GM18868 (cell line): ENCODE measurements around the gene MYO1D.
"Not testable (repeated sequence)": the region's sequence is repeated elsewhere in the genome, so short reads cannot be mapped to it uniquely, and the experiment has no call there.

Experiments
- ATAC-seq: cut with Tn5 transposase; IDR thresholded peaks from one replicate; pipeline ENCODE4 v1.9.1; 2021; ENCODE audit warnings: mild to moderate bottlenecking, moderate library complexity; ENCODE audit not compliant: unreplicated experiment

Gene MYO1D

DNA sequence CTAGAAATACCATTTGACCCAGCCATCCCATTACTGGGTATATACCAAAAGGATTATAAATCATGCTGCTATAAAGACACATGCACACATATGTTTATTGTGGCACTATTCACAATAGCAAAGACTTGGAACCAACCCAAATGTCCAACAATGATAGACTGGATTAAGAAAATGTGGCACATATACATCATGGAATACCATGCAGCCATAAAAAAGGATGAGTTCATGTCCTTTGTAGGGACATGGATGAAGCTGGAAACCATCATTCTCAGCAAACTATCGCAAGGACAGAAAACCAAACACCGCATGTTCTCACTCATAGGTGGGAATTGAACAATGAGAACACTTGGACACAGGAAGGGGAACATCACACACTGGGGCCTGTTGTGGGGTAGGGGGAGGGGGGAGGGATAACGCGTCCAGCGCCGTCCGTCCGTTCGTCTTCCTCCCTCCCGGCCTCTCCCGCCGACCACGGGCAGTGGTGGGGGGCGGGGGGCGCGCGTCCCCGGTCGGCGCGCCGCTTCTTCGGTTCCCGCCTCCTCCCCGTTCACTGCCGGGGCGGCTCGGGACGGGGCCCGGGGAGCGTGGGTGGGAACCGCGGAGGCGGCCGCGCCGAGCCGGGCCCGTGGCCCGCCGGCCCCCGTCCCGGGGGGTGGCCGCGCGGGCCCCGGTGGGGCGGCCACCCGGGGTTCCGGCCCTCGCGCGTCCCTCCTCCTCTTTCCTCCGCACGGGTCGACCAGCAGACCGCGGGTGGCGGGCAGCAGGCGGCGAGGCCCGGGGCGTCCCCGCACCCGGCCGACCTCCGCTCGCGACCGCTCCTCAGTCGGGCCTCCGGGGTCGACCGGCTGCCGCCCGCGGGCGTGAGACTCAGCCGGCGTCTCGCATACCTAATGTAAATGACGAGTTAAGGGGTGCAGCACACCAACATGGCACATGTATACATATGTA is 54.7 kb downstream of the MYO1D start:
- not testable (repeated sequence) for ATAC-seq

GRCh38 chr17:32820440-32820839 is 56.5 kb downstream of the MYO1D start:
- no peak for ATAC-seq

DNA sequence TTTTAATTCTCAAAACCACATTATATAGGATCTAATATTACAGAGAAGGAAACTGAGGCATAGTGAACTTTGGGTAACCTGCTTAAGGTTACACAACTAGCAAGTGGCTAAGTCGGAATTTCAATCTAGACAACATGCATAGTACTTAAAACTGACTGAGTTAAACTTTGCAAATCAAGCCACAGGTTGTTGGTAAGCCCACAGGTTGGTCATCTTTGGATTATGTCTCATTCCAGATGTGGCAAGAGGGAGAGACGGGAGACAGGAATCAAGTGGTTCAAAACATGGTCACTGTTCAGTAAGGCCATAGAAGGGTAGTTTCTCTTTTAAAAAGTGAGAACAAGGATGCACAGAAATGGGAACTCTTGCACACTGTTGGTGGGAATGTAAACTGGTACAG is 57.1 kb downstream of the MYO1D start:
- ATAC-seq, result no peak

GRCh38 chr17:32819035-32819434 is 57.9 kb downstream of the MYO1D start:
- ATAC-seq, result no peak

GRCh38 chr17:32815460-32815859 is 61.5 kb downstream of the MYO1D start:
- ATAC-seq, result no peak

GRCh38 chr17:32814836-32815235 is 62.1 kb downstream of the MYO1D start:
- ATAC-seq, result no peak

- ATAC-seq, result no peak
Measured at GRCh38 chr17:32813021-32813420, 63.9 kb downstream of the MYO1D start.

DNA sequence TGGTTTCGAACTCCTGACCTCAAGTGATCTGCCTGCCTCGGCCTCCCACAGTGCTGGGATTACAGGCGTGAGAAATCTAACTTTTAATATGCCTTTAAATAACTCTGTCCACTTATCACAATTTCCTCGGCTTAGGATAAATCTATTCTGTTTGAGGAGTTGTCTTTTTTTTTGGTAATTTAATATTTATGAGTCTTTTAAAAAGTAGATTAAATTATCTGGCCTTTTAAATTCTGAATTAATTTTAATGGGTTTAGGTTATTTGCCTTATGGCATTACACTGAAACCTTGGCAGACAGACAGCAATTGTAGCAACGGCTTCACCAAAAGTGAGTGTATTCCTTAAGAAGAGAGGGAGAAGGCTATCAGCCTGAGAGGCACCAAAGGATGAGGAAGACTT is 66.2 kb downstream of the MYO1D start:
- ATAC-seq, result no peak

- ATAC-seq, result no peak
Measured at GRCh38 chr17:32807577-32807976, 69.3 kb downstream of the MYO1D start.

GRCh38 chr17:32806646-32807045 is 70.3 kb downstream of the MYO1D start:
- no peak for ATAC-seq

GRCh38 chr17:32805029-32805976 is 71.6 kb downstream of the MYO1D start:
- no peak for ATAC-seq

DNA sequence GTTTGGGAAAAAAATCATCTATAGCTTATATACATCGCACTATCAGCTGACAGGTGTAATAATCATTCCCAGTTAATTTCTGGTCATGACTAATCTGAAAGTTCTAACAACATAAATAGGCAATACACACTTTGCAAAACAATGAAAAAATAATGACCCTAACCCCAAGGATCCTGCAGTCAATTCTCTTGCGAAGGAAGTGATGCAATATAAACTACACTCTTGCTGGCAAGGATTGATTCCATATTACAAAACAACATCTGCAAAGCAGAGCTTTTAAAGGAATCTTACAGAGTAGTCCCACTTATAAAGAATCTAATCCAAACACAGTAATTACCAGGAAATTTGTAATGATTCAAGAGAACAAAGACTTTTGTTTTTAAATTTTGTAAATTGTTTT is 73.4 kb downstream of the MYO1D start:
- no peak for ATAC-seq

- ATAC-seq, result no peak
Measured at GRCh38 chr17:32802306-32802705, 74.6 kb downstream of the MYO1D start.

GRCh38 chr17:32801641-32802040 is 75.3 kb downstream of the MYO1D start:
- no peak for ATAC-seq

- no peak for ATAC-seq
Measured at GRCh38 chr17:32801193-32801592, 75.7 kb downstream of the MYO1D start.

- no peak for ATAC-seq
Measured at GRCh38 chr17:32798938-32799337, 78.0 kb downstream of the MYO1D start.

DNA sequence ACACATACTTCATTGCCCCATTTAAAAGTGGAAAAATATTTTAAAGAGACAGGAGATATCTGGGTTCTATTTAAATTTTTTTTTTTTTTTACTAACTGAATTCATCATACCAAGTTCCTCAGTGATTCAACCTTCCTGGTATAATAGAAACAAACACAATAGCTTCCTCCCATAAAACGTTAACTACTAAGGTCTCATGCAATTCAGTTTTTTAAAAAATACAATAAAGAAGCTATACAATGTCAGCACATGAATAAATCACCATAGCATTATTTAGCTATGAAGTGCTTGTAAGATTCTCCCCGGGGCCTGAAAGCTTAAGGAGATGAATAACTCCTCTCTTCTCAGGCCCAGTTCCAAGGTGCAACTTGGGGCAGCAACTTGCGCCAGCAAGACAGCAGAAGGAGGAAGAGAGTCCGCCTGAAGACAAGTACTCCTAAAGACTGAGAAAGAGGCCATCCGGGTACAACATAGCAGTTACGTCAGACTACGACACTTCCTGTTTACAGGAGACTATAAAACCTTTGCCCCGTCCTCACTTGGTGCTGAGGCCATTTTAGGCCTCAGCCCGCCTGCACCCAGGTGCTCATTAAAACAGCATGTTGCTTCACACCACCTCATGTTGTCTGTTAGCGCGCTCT is 81.5 kb downstream of the MYO1D start:
- ATAC-seq, result no peak

DNA sequence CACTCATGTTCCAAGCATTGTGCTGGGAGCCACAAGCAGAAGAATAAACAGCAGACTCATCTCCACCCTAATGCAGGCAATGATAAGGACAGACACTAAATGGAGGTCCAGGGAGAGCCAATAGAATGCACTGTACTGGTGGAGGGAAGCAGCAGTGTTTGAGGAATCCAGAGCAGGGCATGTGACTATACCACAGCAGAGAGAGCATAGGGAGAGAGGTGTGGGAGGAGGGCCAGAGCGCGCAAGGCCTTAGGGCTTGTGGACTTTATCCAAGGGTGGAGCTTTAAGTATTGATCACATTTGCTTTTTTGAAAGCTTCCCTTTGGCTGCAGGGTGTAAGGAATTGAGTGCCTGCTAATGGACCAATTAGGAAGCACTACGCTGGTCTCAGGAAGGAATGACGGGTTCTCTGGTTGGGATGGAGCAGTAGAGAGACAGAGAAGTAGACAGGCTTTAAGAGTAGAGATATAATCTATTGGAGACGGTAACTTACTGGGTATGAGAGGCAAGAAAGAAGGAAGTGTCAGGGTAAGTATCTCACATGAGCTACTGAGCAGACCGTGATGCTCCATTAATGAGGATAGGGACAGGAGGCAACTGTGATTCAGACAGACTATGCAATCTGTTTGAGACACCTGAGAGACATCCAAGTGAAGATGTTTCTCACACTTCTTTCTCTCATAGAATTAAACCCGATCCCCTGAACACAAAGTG is 82.2 kb downstream of the MYO1D start:
- ATAC-seq, result no peak

DNA sequence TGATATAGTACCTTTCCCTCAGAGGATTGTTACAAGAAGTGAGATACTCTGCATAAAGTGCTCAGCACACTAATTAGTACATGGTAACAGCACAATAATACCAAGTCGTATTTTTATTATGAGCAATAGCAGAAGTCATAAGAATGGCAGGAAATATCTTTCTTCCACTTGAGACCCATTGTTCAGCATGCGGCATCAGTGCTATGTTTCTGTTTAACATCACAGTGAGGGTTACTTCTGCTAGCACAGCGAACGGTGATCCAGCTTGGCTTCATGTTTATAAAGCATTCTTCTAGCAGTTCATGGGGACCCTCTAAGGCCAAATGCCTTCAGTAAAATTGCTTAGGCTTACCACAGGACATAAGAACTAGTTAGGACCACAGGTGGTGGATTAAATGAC is 83.1 kb downstream of the MYO1D start:
- no peak for ATAC-seq

GRCh38 chr17:32792207-32792606 is 84.7 kb downstream of the MYO1D start:
- no peak for ATAC-seq

- ATAC-seq, result no peak
Measured at GRCh38 chr17:32786169-32786568, 90.8 kb downstream of the MYO1D start.
